ENCODE results near the gene ZNF469. TPM values are rescaled to one million over a fixed set of nuclear protein-coding genes. Genes with fewer than 3 reads are reported as not detected.

The ZNF469 gene
- total and polyA plus RNA-seq, 4 donors: 0.04 to 0.50 (median 0.36) TPM

GRCh38 chr16:88421301-88421700 lies 38.5 kb downstream of the ZNF469 start (continued):
- TF ChIP-seq SP1 (IDR thresholded peaks at IDR 0.05) (no peak), CTCF (IDR thresholded peaks at IDR 0.05; ENCODE audit: low read depth, low read length, missing input control) (no peak)

- no peak overlapping the region for H3K9ac ChIP-seq (ENCODE audit: low read depth in 1 of 2, low read length in 2 of 2)
- TF ChIP-seq MAX (IDR thresholded peaks at IDR 0.05) (no peak), CTCF (IDR thresholded peaks at IDR 0.05; ENCODE audit: low read depth, low read length, missing input control) (no peak), SP1 (IDR thresholded peaks at IDR 0.05) (no peak), REST (IDR thresholded peaks at IDR 0.05) (no peak), HNF4A (conservative IDR thresholded peaks at IDR 0.05) (no peak), RXRA (IDR thresholded peaks at IDR 0.05) (no peak), TAF1 (conservative IDR thresholded peaks at IDR 0.05) (no peak), FOXA2 (IDR thresholded peaks at IDR 0.05) (no peak), JUND (IDR thresholded peaks at IDR 0.05) (no peak), NR2F2 (IDR thresholded peaks at IDR 0.05) (no peak), GABPA (IDR thresholded peaks at IDR 0.05 in 1 of 2, conservative IDR thresholded peaks at IDR 0.05 in 1 of 2) (no peak), EGR1 (IDR thresholded peaks at IDR 0.05; ENCODE audit: low read depth in 2 of 2) (no peak), RAD21 (IDR thresholded peaks at IDR 0.05) (no peak), YY1 (IDR thresholded peaks at IDR 0.05) (no peak), ATF3 (IDR thresholded peaks at IDR 0.05) (no peak), HNF4G (IDR thresholded peaks at IDR 0.05) (no peak), FOXA1 (IDR thresholded peaks at IDR 0.05) (no peak)
- TF ChIP-seq, protein P1, sequence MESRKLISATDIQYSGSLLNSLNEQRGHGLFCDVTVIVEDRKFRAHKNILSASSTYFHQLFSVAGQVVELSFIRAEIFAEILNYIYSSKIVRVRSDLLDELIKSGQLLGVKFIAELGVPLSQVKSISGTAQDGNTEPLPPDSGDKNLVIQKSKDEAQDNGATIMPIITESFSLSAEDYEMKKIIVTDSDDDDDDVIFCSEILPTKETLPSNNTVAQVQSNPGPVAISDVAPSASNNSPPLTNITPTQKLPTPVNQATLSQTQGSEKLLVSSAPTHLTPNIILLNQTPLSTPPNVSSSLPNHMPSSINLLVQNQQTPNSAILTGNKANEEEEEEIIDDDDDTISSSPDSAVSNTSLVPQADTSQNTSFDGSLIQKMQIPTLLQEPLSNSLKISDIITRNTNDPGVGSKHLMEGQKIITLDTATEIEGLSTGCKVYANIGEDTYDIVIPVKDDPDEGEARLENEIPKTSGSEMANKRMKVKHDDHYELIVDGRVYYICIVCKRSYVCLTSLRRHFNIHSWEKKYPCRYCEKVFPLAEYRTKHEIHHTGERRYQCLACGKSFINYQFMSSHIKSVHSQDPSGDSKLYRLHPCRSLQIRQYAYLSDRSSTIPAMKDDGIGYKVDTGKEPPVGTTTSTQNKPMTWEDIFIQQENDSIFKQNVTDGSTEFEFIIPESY (IDR thresholded peaks at IDR 0.05): no peak
- H3K4me1 ChIP-seq (ENCODE audit: control insufficient read depth in 4 of 4, insufficient read depth in 4 of 4, low read length in 3 of 4): no peaks in the 10 kb centered on the region
- H3K4me3 ChIP-seq (ENCODE audit: low read depth in 1 of 3, low read length in 3 of 3): no peak overlapping the region
- no peak for DNase-seq (ENCODE audit: low spot score)
- no peaks in the 10 kb centered on the region for H3K9me3 ChIP-seq (ENCODE audit: control insufficient read depth in 4 of 4, low read length in 3 of 4)
- WGBS: 51% methylated on average over 5 of the region's 5 CpGs
- H3K36me3 ChIP-seq (ENCODE audit: control insufficient read depth in 4 of 4, insufficient read depth in 3 of 4, low read depth in 1 of 4, low read length in 3 of 4): no peaks in the 10 kb centered on the region
- H3K27me3 ChIP-seq (ENCODE audit: control insufficient read depth in 4 of 4, insufficient read depth in 4 of 4, low read length in 3 of 4): no peaks in the 10 kb centered on the region
- H3K27ac ChIP-seq (ENCODE audit: low read depth in 1 of 2, low read length in 2 of 2): no peak overlapping the region
Observed at GRCh38 chr16:88421871-88422433, 39.2 kb downstream of the ZNF469 start.
